ENCODE measurements around the gene RAB3IP.
A peak's percentile ranks its signal among the peaks of the same experiment; 100 is the strongest.

Gene RAB3IP

GRCh38 chr12:69739287-69740191 lies 879 bp downstream of the RAB3IP start:
- no peak overlapping the region for H2AK5ac ChIP-seq (ENCODE audit: low read length, severe bottlenecking)
- H2BK12ac ChIP-seq (ENCODE audit: low read length in 2 of 2): no peak overlapping the region
- peak overlapping the region; percentile 0 for H2BK5ac ChIP-seq (ENCODE audit: low read depth, low read length, poor library complexity, severe bottlenecking)
- H3K4me2 ChIP-seq (ENCODE audit: low read length, poor library complexity, severe bottlenecking): peak overlapping the region; percentile 97
- peak overlapping the region; percentile 73 for H2AFZ ChIP-seq (ENCODE audit: low read depth, low read length)
- no peak overlapping the region for H2BK15ac ChIP-seq (ENCODE audit: low read depth, poor library complexity, severe bottlenecking)
- peak overlapping the region; percentile 78 to 92 for H3K4me3 ChIP-seq (ENCODE audit: insufficient read depth in 1 of 2, low read depth in 1 of 2, low read length in 2 of 2)
- H3K27me3 ChIP-seq (ENCODE audit: control insufficient read depth in 1 of 2, insufficient read depth in 1 of 2, low read length in 2 of 2): no peaks in the 10 kb centered on the region
- peak overlapping the region; percentile 76 for H3K9ac ChIP-seq (ENCODE audit: low read length)
- H3K79me1 ChIP-seq (replicated peaks; ENCODE audit: low read length, poor library complexity, severe bottlenecking): peaks cover 9% of the 10 kb centered on the region
- no peaks in the 10 kb centered on the region for H3K4me1 ChIP-seq (ENCODE audit: control insufficient read depth, insufficient read depth, low read depth, low read length)
- H3K18ac ChIP-seq (ENCODE audit: low read depth in 1 of 2, low read length in 2 of 2): peak overlapping the region in 1 of 2 experiments; percentile 2
- H3K36me3 ChIP-seq (ENCODE audit: control insufficient read depth in 1 of 2, insufficient read depth in 2 of 2, low read depth in 1 of 2, low read length in 2 of 2): no peaks in the 10 kb centered on the region
- no peak overlapping the region for H3K4ac ChIP-seq (ENCODE audit: low read depth in 1 of 2, low read length in 2 of 2)
- H3K14ac ChIP-seq (ENCODE audit: low read length in 2 of 2): no peak overlapping the region
- no peak overlapping the region for H2BK120ac ChIP-seq (ENCODE audit: low read depth, low read length)
- no peak overlapping the region for H4K8ac ChIP-seq (ENCODE audit: low read length)
- H4K91ac ChIP-seq (ENCODE audit: low read length): no peak overlapping the region
- DNase-seq: peak; percentile 55
- under 1% methylated on average over 58 of the region's 66 CpGs for WGBS
- no peaks in the 10 kb centered on the region for H3K9me3 ChIP-seq (ENCODE audit: control insufficient read depth, low read length)
- peak overlapping the region in 1 of 2 experiments; percentile 73 for H3K23ac ChIP-seq (ENCODE audit: low read length in 2 of 2)
- H3K27ac ChIP-seq (ENCODE audit: low read length, poor library complexity, severe bottlenecking): peak overlapping the region; percentile 30

GRCh38 chr12:69744109-69744508 lies 5.4 kb downstream of the RAB3IP start:
- no peak overlapping the region for H2BK120ac ChIP-seq (ENCODE audit: low read depth, low read length)
- H3K36me3 ChIP-seq (ENCODE audit: control insufficient read depth in 1 of 2, insufficient read depth in 2 of 2, low read depth in 1 of 2, low read length in 2 of 2): peaks cover 0 to 3% of the 10 kb centered on the region in 2 experiments
- no peaks in the 10 kb centered on the region for H3K9me3 ChIP-seq (ENCODE audit: control insufficient read depth, low read length)
- no peak overlapping the region for H2BK12ac ChIP-seq (ENCODE audit: low read length in 2 of 2)
- H3K4me2 ChIP-seq (ENCODE audit: low read length, poor library complexity, severe bottlenecking): no peak overlapping the region
- no peak overlapping the region for H2BK5ac ChIP-seq (ENCODE audit: low read depth, low read length, poor library complexity, severe bottlenecking)
- H3K27ac ChIP-seq (ENCODE audit: low read length, poor library complexity, severe bottlenecking): no peak overlapping the region
- no peaks in the 10 kb centered on the region for H3K4me1 ChIP-seq (ENCODE audit: control insufficient read depth, insufficient read depth, low read depth, low read length)
- H3K23ac ChIP-seq (ENCODE audit: low read length in 2 of 2): no peak overlapping the region
- H2AK5ac ChIP-seq (ENCODE audit: low read length, severe bottlenecking): no peak overlapping the region
- no peak overlapping the region for H3K14ac ChIP-seq (ENCODE audit: low read length in 2 of 2)
- DNase-seq: no peak
- H3K9ac ChIP-seq (ENCODE audit: low read length): no peak overlapping the region
- H3K79me1 ChIP-seq (replicated peaks; ENCODE audit: low read length, poor library complexity, severe bottlenecking): peaks cover 19% of the 10 kb centered on the region
- no peak overlapping the region for H2BK15ac ChIP-seq (ENCODE audit: low read depth, poor library complexity, severe bottlenecking)
- no peak overlapping the region for H4K8ac ChIP-seq (ENCODE audit: low read length)
- H4K91ac ChIP-seq (ENCODE audit: low read length): no peak overlapping the region
- H3K4ac ChIP-seq (ENCODE audit: low read depth in 1 of 2, low read length in 2 of 2): no peak overlapping the region
- H3K18ac ChIP-seq (ENCODE audit: low read depth in 1 of 2, low read length in 2 of 2): no peak overlapping the region
- no peak overlapping the region for H3K4me3 ChIP-seq (ENCODE audit: insufficient read depth in 1 of 2, low read depth in 1 of 2, low read length in 2 of 2)
- no peak overlapping the region for H2AFZ ChIP-seq (ENCODE audit: low read depth, low read length)
- H3K27me3 ChIP-seq (ENCODE audit: control insufficient read depth in 1 of 2, insufficient read depth in 1 of 2, low read length in 2 of 2): no peaks in the 10 kb centered on the region
- WGBS: 100% methylated on average over 2 of the region's 4 CpGs

- Histone ChIP-seq H3K27me3 (ENCODE audit: control insufficient read depth in 1 of 2, insufficient read depth in 1 of 2, low read length in 2 of 2) (no peaks in the 10 kb centered on the region), H2AK5ac (ENCODE audit: low read length, severe bottlenecking) (no peak overlapping the region), H3K14ac (ENCODE audit: low read length in 2 of 2) (no peak overlapping the region), H3K9ac (ENCODE audit: low read length) (no peak overlapping the region), H3K4ac (ENCODE audit: low read depth in 1 of 2, low read length in 2 of 2) (no peak overlapping the region), H2BK5ac (ENCODE audit: low read depth, low read length, poor library complexity, severe bottlenecking) (no peak overlapping the region), H3K23ac (ENCODE audit: low read length in 2 of 2) (no peak overlapping the region), H3K4me1 (ENCODE audit: control insufficient read depth, insufficient read depth, low read depth, low read length) (no peaks in the 10 kb centered on the region), H3K36me3 (ENCODE audit: control insufficient read depth in 1 of 2, insufficient read depth in 2 of 2, low read depth in 1 of 2, low read length in 2 of 2) (peaks cover 5 to 13% of the 10 kb centered on the region in 2 experiments), H4K8ac (ENCODE audit: low read length) (no peak overlapping the region), H3K4me2 (ENCODE audit: low read length, poor library complexity, severe bottlenecking) (no peak overlapping the region), H2AFZ (ENCODE audit: low read depth, low read length) (no peak overlapping the region), H3K9me3 (ENCODE audit: control insufficient read depth, low read length) (no peaks in the 10 kb centered on the region), H3K18ac (ENCODE audit: low read depth in 1 of 2, low read length in 2 of 2) (no peak overlapping the region), H2BK120ac (ENCODE audit: low read depth, low read length) (no peak overlapping the region), H4K91ac (ENCODE audit: low read length) (no peak overlapping the region), H2BK12ac (ENCODE audit: low read length in 2 of 2) (no peak overlapping the region), H3K4me3 (ENCODE audit: insufficient read depth in 1 of 2, low read depth in 1 of 2, low read length in 2 of 2) (no peak overlapping the region), H3K79me1 (replicated peaks; ENCODE audit: low read length, poor library complexity, severe bottlenecking) (peaks cover 31% of the 10 kb centered on the region), H3K27ac (ENCODE audit: low read length, poor library complexity, severe bottlenecking) (no peak overlapping the region), H2BK15ac (ENCODE audit: low read depth, poor library complexity, severe bottlenecking) (no peak overlapping the region)
- no CpG with 5 or more reads among the region's 1 CpG for WGBS
- no peak for DNase-seq
These were observed 12.8 kb downstream of the RAB3IP start for GRCh38 chr12:69751476-69751875.

GRCh38 chr12:69755302-69755701 lies 16.6 kb downstream of the RAB3IP start:
- no peak overlapping the region for H3K4ac ChIP-seq (ENCODE audit: low read depth in 1 of 2, low read length in 2 of 2)
- H2AFZ ChIP-seq (ENCODE audit: low read depth, low read length): no peak overlapping the region
- H3K18ac ChIP-seq (ENCODE audit: low read depth in 1 of 2, low read length in 2 of 2): no peak overlapping the region
- peaks cover 19% of the 10 kb centered on the region for H3K79me1 ChIP-seq (replicated peaks; ENCODE audit: low read length, poor library complexity, severe bottlenecking)
- WGBS: 92% methylated on average over 2 of the region's 5 CpGs
- H2BK15ac ChIP-seq (ENCODE audit: low read depth, poor library complexity, severe bottlenecking): no peak overlapping the region
- no peak overlapping the region for H2BK5ac ChIP-seq (ENCODE audit: low read depth, low read length, poor library complexity, severe bottlenecking)
- H3K14ac ChIP-seq (ENCODE audit: low read length in 2 of 2): no peak overlapping the region
- H2BK12ac ChIP-seq (ENCODE audit: low read length in 2 of 2): no peak overlapping the region
- peaks cover 8 to 33% of the 10 kb centered on the region in 2 experiments for H3K36me3 ChIP-seq (ENCODE audit: control insufficient read depth in 1 of 2, insufficient read depth in 2 of 2, low read depth in 1 of 2, low read length in 2 of 2)
- no peak overlapping the region for H3K9ac ChIP-seq (ENCODE audit: low read length)
- no peaks in the 10 kb centered on the region for H3K27me3 ChIP-seq (ENCODE audit: control insufficient read depth in 1 of 2, insufficient read depth in 1 of 2, low read length in 2 of 2)
- no peak overlapping the region for H2BK120ac ChIP-seq (ENCODE audit: low read depth, low read length)
- no peak overlapping the region for H2AK5ac ChIP-seq (ENCODE audit: low read length, severe bottlenecking)
- H3K4me3 ChIP-seq (ENCODE audit: insufficient read depth in 1 of 2, low read depth in 1 of 2, low read length in 2 of 2): no peak overlapping the region
- H3K4me1 ChIP-seq (ENCODE audit: control insufficient read depth, insufficient read depth, low read depth, low read length): no peaks in the 10 kb centered on the region
- H4K8ac ChIP-seq (ENCODE audit: low read length): no peak overlapping the region
- DNase-seq: no peak
- no peak overlapping the region for H3K27ac ChIP-seq (ENCODE audit: low read length, poor library complexity, severe bottlenecking)
- H4K91ac ChIP-seq (ENCODE audit: low read length): no peak overlapping the region
- no peak overlapping the region for H3K23ac ChIP-seq (ENCODE audit: low read length in 2 of 2)
- H3K4me2 ChIP-seq (ENCODE audit: low read length, poor library complexity, severe bottlenecking): no peak overlapping the region
- H3K9me3 ChIP-seq (ENCODE audit: control insufficient read depth, low read length): peaks cover 13% of the 10 kb centered on the region

Data from mesenchymal stem cell (in vitro differentiated cells and primary cell).